Measurements from ENCODE around the gene ORC3. TPM values are rescaled to one million over a fixed set of nuclear protein-coding genes. Genes with fewer than 3 reads are reported as not detected.

Gene ORC3
- total RNA-seq, 4 donors from 2014 or later = 11.2 to 24.8 (median 16.9) TPM

DNA sequence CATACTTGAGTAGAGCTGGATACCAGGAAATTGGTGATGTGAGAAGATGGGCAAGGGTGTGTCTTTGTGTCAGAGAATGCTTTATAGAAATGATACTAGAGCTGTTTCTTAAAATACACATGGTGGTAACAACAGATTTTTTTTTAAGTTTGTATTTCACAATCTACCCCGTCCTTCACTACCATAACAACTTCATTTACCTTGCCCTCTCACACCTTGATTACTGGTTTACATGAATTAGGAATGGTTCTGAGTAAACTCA, 45.5 kb upstream of the ORC3 start:
- Histone ChIP-seq H3K9me3 (no peaks in the 10 kb centered on the region), H3K4me3 (no peak overlapping the region), H3K27ac (no peak overlapping the region), H3K36me3 (peaks cover 0 to 83% (median 0%) of the 10 kb centered on the region in 3 donors), H3K4me1 (no peaks in the 10 kb centered on the region), H3K27me3 (no peaks in the 10 kb centered on the region)
- DNase-seq = no peak
- no peak for TF ChIP-seq CTCF (IDR thresholded peaks at IDR 0.05)
- no peak for TF ChIP-seq POLR2A (IDR thresholded peaks at IDR 0.05)

- Histone ChIP-seq H3K4me1 (no peaks in the 10 kb centered on the region), H3K4me3 (no peak overlapping the region), H3K27ac (no peak overlapping the region), H3K27me3 (no peaks in the 10 kb centered on the region), H3K36me3 (peaks cover 0 to 60% (median 0%) of the 10 kb centered on the region in 3 donors), H3K9me3 (no peaks in the 10 kb centered on the region)
- DNase-seq = no peak
- TF ChIP-seq POLR2A (IDR thresholded peaks at IDR 0.05) (no peak), CTCF (IDR thresholded peaks at IDR 0.05) (no peak)
Measured at GRCh38 chr6:87551799-87552198, 38.1 kb upstream of the ORC3 start.

- Histone ChIP-seq H3K4me1 (no peaks in the 10 kb centered on the region), H3K27ac (no peak overlapping the region), H3K36me3 (peaks cover 0 to 50% (median 0%) of the 10 kb centered on the region in 3 donors), H3K4me3 (no peak overlapping the region), H3K9me3 (no peaks in the 10 kb centered on the region), H3K27me3 (no peaks in the 10 kb centered on the region)
- DNase-seq = no peak
- no peak for TF ChIP-seq POLR2A (IDR thresholded peaks at IDR 0.05)
- no peak for TF ChIP-seq CTCF (IDR thresholded peaks at IDR 0.05)
Measured at GRCh38 chr6:87553159-87553765, 36.7 kb upstream of the ORC3 start.

GRCh38 chr6:87555506-87555905, 34.4 kb upstream of the ORC3 start:
- no peak for DNase-seq
- H3K27me3 ChIP-seq = no peaks in the 10 kb centered on the region
- H3K36me3 ChIP-seq = peaks cover 0 to 40% (median 0%) of the 10 kb centered on the region in 3 donors
- no peak overlapping the region for H3K4me3 ChIP-seq
- H3K27ac ChIP-seq = no peak overlapping the region
- H3K9me3 ChIP-seq = no peaks in the 10 kb centered on the region
- no peak for TF ChIP-seq POLR2A (IDR thresholded peaks at IDR 0.05)
- TF ChIP-seq CTCF (IDR thresholded peaks at IDR 0.05) = no peak
- H3K4me1 ChIP-seq = no peaks in the 10 kb centered on the region

GRCh38 chr6:87558446-87558845, 31.5 kb upstream of the ORC3 start:
- Histone ChIP-seq H3K27me3 (no peaks in the 10 kb centered on the region), H3K27ac (no peak overlapping the region), H3K9me3 (no peaks in the 10 kb centered on the region), H3K36me3 (peaks cover 0 to 50% (median 2%) of the 10 kb centered on the region in 3 donors), H3K4me3 (no peak overlapping the region), H3K4me1 (no peaks in the 10 kb centered on the region)
- TF ChIP-seq POLR2A (IDR thresholded peaks at IDR 0.05) (no peak), CTCF (IDR thresholded peaks at IDR 0.05) (no peak)
- no peak for DNase-seq

DNA sequence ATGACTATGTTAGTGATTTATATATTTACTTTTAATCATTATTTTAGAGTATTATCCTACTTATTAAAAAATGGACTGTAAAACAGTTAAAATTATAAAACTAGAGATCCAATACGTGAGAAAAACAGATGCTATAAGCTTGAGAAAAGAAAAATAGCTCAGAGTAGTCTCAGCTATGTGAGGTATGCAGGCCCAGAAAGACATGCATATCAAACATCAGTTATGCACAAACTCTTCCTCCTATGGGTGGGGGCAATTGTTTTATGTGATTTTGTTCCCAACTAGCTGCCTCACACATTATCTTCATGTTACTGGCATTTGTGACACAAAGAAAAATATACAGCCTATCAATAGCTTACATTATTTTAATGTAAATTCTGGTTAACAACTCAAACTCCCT, 28.9 kb upstream of the ORC3 start:
- Histone ChIP-seq H3K27ac (no peak overlapping the region), H3K27me3 (no peaks in the 10 kb centered on the region), H3K9me3 (no peaks in the 10 kb centered on the region), H3K4me1 (no peaks in the 10 kb centered on the region), H3K36me3 (peaks cover 0 to 41% (median 2%) of the 10 kb centered on the region in 3 donors), H3K4me3 (no peak overlapping the region)
- DNase-seq = no peak
- TF ChIP-seq POLR2A (IDR thresholded peaks at IDR 0.05) (no peak), CTCF (IDR thresholded peaks at IDR 0.05) (no peak)

Data from Peyer's patch (tissue), 4 donors.